PC-9 (cell line): Measurements from ENCODE around the gene OR8B8.

Experiments
- CTCF ChIP-seq: fragments of 200-600 bp; sonication (generic); conservative IDR thresholded peaks from 2 replicates; pipeline ENCODE4 v1.6.1; 2017; ENCODE audit warnings: mixed run types, antibody characterized with exemption, mild to moderate bottlenecking, moderate library complexity
- EZH2 ChIP-seq: fragments of 200-600 bp; sonication (generic); IDR thresholded peaks from 2 replicates; pipeline ENCODE4 v1.8.0; 2017; ENCODE audit warnings: antibody characterized with exemption, low read depth

DNA sequence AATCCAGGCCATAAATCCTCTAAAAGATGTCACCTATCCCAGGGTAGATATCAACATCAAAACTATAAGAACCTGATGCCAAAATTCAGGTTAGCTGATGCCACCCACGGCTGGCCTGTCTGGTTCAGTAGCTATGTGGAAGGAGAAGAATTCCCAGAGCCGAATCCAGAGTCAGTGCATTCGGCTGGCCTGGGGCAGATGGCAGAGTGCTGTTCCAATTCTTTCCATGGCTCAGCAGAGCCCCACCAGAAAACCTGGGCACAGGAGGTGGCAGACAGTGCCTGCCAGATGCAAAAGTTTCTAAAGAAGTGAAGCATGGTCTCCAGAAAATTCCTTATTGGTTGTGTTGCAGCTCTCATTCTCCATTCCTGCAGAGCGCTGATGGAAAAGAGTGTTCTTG is 19.9 kb upstream of the OR8B8 start:
- TF ChIP-seq CTCF (no peak), EZH2 (no peak)
